Measurements from ENCODE around the gene CLCN3. TPM values are rescaled to one million over a fixed set of nuclear protein-coding genes. Genes with fewer than 3 reads are reported as not detected.
A peak's percentile ranks its signal among the peaks of the same experiment; 100 is the strongest.

Gene CLCN3
- polyA plus RNA-seq, 3 donors = 5.3 to 7.8 (median 5.4) TPM

DNA sequence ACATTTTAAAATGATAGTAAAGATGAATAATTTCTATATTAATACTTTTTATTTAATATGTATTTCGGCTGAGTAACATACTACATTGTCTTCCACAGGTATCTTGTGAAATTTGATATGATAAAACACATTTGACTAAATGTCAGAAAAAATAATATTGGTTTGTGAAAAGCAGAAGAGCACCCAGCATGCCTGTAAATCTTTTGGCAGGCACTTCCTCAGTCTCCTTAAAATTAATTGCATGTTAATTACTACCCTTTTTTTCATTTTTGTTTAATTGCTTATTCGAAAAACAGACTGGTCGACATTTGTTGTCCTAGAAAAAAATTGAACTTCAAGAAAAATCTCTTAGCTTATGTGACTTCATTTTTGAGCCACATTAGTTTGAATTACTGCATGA, 40.6 kb downstream of the CLCN3 start:
- no CpG with 5 or more reads among the region's 3 CpGs for WGBS (ENCODE audit: insufficient coverage)
- Histone ChIP-seq H4K20me1 (ENCODE audit: insufficient read depth, low read length) (no peaks in the 10 kb centered on the region), H3K9ac (ENCODE audit: insufficient read depth, low read length, poor library complexity, severe bottlenecking) (no peak overlapping the region), H3K36me3 (replicated peaks in 1 of 2; ENCODE audit: control insufficient read depth in 1 of 2, insufficient read depth in 2 of 2, low read length in 2 of 2) (peaks cover 0 to 5% of the 10 kb centered on the region in 2 donors), H3K4me1 (ENCODE audit: control insufficient read depth in 1 of 2, insufficient read depth in 2 of 2, low read length in 2 of 2) (peaks cover 11 to 18% of the 10 kb centered on the region in 2 donors), H3K9me3 (replicated peaks in 1 of 2; ENCODE audit: control insufficient read depth in 1 of 2, insufficient read depth in 1 of 2, low read length in 2 of 2) (no peaks in the 10 kb centered on the region), H2AFZ (ENCODE audit: insufficient read depth, low read depth, low read length, poor library complexity, severe bottlenecking) (no peak overlapping the region), H3K27ac (ENCODE audit: low read depth in 1 of 2, low read length in 2 of 2) (peak overlapping the region in 1 of 2 donors; percentile 82), H3K27me3 (ENCODE audit: control insufficient read depth in 2 of 2, insufficient read depth in 2 of 2, low read length in 2 of 2) (no peaks in the 10 kb centered on the region), H3K4me2 (replicated peaks; ENCODE audit: extremely low read depth, low read length, poor library complexity, severe bottlenecking) (peak overlapping the region; percentile 79), H3K79me2 (ENCODE audit: insufficient read depth, low read length) (peaks cover 14% of the 10 kb centered on the region), H3K4me3 (replicated peaks in 1 of 3; ENCODE audit: low read depth in 2 of 3, low read length in 3 of 3) (peak overlapping the region in 1 of 3 experiments; percentile 72)
- H3K4me3 Mint-ChIP-seq = no peak overlapping the region
- no peaks in the 10 kb centered on the region for H3K27me3 Mint-ChIP-seq (ENCODE audit: low read depth in 3 of 3)
- intact Hi-C loops (cut with micrococcal nuclease) = no loop called here
- TF ChIP-seq, protein P1, sequence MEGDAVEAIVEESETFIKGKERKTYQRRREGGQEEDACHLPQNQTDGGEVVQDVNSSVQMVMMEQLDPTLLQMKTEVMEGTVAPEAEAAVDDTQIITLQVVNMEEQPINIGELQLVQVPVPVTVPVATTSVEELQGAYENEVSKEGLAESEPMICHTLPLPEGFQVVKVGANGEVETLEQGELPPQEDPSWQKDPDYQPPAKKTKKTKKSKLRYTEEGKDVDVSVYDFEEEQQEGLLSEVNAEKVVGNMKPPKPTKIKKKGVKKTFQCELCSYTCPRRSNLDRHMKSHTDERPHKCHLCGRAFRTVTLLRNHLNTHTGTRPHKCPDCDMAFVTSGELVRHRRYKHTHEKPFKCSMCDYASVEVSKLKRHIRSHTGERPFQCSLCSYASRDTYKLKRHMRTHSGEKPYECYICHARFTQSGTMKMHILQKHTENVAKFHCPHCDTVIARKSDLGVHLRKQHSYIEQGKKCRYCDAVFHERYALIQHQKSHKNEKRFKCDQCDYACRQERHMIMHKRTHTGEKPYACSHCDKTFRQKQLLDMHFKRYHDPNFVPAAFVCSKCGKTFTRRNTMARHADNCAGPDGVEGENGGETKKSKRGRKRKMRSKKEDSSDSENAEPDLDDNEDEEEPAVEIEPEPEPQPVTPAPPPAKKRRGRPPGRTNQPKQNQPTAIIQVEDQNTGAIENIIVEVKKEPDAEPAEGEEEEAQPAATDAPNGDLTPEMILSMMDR (IDR thresholded peaks at IDR 0.05) = no peak
- peaks cover 4 to 10% of the 10 kb centered on the region in 2 donors for H3K36me3 Mint-ChIP-seq
- peaks cover 17% of the 10 kb centered on the region for H3K4me1 Mint-ChIP-seq
- H3K27ac Mint-ChIP-seq = peak overlapping the region in 4 of 7 donors; percentile 20 to 92 (median 48)
- peak in 1 of 3 donors; percentile 6 for DNase-seq
- H3K9me3 Mint-ChIP-seq = no peaks in the 10 kb centered on the region

DNA sequence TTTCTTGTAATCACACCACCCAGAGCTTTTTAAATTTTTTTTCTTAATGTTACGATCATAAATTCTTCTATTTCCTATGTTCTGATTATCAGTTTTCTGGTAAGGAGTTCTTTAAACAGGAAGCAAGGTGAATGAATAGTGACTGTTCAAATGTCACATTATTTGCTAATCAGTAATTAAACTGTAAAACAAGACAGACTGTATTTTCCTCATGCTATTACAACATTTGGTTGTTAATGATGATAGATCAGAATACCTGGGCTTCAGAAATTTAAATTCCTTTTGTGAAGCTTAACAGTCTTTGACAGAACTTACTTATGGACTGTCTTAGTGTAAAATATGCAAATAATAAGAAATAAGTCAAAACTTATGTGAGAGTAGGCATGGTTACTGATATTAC, 41.4 kb downstream of the CLCN3 start:
- TF ChIP-seq, protein P1 (IDR thresholded peaks at IDR 0.05) = no peak
- peaks cover 7% of the 10 kb centered on the region for H3K79me2 ChIP-seq (ENCODE audit: insufficient read depth, low read length)
- peaks cover 11 to 18% of the 10 kb centered on the region in 2 donors for H3K4me1 ChIP-seq (ENCODE audit: control insufficient read depth in 1 of 2, insufficient read depth in 2 of 2, low read length in 2 of 2)
- H3K9ac ChIP-seq (ENCODE audit: insufficient read depth, low read length, poor library complexity, severe bottlenecking) = no peak overlapping the region
- WGBS (ENCODE audit: insufficient coverage) = no CpG with 5 or more reads among the region's 1 CpG
- H3K4me3 ChIP-seq (replicated peaks in 1 of 3; ENCODE audit: low read depth in 2 of 3, low read length in 3 of 3) = no peak overlapping the region
- intact Hi-C loops (cut with micrococcal nuclease) = no loop called here
- no peaks in the 10 kb centered on the region for H3K27me3 ChIP-seq (ENCODE audit: control insufficient read depth in 2 of 2, insufficient read depth in 2 of 2, low read length in 2 of 2)
- no peak overlapping the region for H3K4me2 ChIP-seq (replicated peaks; ENCODE audit: extremely low read depth, low read length, poor library complexity, severe bottlenecking)
- Mint-ChIP-seq H3K27ac (no peak overlapping the region), H3K9me3 (no peaks in the 10 kb centered on the region), H3K4me3 (no peak overlapping the region), H3K4me1 (peaks cover 20% of the 10 kb centered on the region), H3K27me3 (ENCODE audit: low read depth in 3 of 3) (no peaks in the 10 kb centered on the region), H3K36me3 (peaks cover 2 to 7% of the 10 kb centered on the region in 2 donors)
- H3K9me3 ChIP-seq (replicated peaks in 1 of 2; ENCODE audit: control insufficient read depth in 1 of 2, insufficient read depth in 1 of 2, low read length in 2 of 2) = no peaks in the 10 kb centered on the region
- H4K20me1 ChIP-seq (ENCODE audit: insufficient read depth, low read length) = no peaks in the 10 kb centered on the region
- DNase-seq = no peak
- H3K27ac ChIP-seq (ENCODE audit: low read depth in 1 of 2, low read length in 2 of 2) = no peak overlapping the region
- no peaks in the 10 kb centered on the region for H3K36me3 ChIP-seq (replicated peaks in 1 of 2; ENCODE audit: control insufficient read depth in 1 of 2, insufficient read depth in 2 of 2, low read length in 2 of 2)
- H2AFZ ChIP-seq (ENCODE audit: insufficient read depth, low read depth, low read length, poor library complexity, severe bottlenecking) = no peak overlapping the region

Measured in CD14-positive monocyte (primary cell).